ENCODE measurements around the gene DTX1. TPM values are rescaled to one million over a fixed set of nuclear protein-coding genes. Genes with fewer than 3 reads are reported as not detected.
"Not testable (repeated sequence)": the region's sequence is repeated elsewhere in the genome, so short reads cannot be mapped to it uniquely, and the experiment has no call there.

The DTX1 gene
- polyA plus RNA-seq, 12 donors = 2.7 to 9.9 (median 4.1) TPM; not detected in 1

- DNase-seq = no peak
Observed at GRCh38 chr12:113113397-113113796, 56.9 kb downstream of the DTX1 start.

DNA sequence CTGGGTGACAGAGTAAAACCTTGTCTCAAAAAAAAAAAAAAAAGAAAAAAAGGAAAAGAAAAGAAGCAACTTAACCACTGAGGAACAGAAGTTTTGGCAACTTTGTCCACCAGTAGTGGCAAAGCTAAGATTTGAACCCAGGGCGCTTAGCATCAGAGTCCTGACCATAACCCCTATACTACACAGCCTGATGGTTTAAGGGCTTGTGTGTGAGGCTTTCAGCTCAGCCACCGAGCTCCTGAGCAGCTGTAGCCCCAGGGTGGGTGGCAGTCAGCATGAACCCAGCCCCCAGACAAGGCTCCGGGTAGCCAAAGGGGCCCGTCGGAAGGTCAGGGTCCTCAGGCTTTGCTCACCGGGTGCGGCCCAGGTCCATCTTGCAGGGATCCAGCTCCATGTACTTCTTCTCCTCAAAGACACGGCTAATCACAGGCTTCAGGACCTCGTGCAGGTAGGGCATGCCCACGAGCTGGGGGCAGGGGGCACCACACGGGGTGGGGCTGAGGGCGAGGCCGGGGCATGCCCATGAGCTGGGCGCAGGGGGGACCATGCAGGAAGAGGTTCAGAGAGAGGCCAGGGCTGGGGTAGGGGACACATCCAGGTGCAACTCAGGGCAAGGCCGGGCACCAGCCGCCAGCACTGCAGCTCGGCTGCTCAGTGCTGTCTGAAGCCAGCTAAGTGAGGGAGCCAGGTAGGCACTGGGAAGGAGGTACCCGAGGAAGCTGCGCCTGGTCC, 58.1 kb downstream of the DTX1 start:
- no peak for DNase-seq

GRCh38 chr12:113115455-113116126, 59.1 kb downstream of the DTX1 start:
- no peak for DNase-seq

DNA sequence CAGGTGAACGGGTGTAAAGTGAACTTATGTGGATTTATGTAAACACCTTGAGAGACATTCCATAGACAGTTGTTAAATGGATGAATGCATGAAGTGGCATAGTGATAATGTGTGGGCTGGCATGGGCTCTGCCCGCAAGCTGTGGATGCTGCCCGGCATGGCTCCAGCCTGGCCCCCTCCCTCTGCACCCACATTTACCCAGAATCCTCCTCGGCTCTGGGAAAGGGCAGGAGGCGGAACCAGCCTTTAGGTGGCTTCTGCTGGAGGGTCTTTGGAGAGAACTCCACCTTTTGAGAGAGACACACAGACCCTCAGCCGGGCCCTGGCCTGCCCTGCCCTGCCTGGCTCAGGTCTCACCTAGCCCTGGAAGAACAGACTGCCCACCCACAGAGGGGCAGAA, 60.3 kb downstream of the DTX1 start:
- no peak for DNase-seq

- not testable (repeated sequence) for DNase-seq
Observed at GRCh38 chr12:113117684-113118083, 61.2 kb downstream of the DTX1 start.

DNA sequence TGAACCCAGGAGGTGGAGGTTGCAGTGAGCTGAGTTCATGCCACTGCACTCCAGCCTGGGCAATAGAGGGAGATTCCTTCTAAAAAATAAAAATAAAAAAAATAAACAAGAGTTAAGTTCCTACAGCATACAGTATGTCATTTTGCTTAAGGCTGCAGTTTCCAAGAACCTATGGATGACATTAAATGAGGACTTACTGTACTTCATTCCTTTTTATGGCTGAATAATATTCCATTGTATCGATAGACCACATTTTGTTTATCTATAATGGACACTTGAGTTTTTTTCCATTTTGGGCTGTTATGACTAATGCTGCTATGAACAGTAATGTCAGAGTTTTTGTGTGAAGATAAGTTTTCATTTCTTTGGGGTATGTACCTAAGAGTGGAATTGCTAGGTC, 61.6 kb downstream of the DTX1 start:
- no peak for DNase-seq

DNA sequence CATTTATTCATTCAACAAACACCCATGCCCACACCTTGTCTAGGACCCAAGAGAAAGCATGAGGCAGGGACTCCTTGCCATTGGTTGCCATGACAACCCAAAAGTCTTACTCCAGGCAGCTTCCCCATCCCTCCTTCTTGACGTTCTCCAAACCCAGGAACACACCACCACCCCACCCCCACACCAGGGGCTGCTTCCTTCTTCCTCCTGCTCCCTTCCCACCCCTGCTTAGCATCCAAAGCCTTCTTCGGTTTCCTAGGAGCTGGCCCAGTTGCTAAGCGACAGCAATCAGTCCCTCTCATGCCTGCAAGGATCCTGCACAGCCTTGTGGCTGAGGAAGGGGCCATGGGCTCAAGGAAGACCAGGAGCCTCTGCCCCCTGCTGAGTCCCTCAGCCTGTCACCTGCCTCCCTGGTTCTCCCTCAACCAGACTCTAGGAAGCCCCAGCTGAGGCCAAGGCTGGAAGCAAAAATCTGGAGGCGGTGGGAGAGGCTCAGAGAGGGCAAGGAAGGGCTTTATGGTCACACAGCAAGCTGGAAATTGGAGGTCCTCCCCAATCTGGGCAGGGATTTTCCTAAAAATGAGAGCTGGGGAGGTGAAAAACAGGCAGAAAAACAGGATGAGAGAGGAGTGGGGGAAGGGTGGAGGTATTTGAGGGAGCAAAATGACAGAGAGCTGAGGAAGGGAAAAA, 63.6 kb downstream of the DTX1 start:
- no peak for DNase-seq

DNA sequence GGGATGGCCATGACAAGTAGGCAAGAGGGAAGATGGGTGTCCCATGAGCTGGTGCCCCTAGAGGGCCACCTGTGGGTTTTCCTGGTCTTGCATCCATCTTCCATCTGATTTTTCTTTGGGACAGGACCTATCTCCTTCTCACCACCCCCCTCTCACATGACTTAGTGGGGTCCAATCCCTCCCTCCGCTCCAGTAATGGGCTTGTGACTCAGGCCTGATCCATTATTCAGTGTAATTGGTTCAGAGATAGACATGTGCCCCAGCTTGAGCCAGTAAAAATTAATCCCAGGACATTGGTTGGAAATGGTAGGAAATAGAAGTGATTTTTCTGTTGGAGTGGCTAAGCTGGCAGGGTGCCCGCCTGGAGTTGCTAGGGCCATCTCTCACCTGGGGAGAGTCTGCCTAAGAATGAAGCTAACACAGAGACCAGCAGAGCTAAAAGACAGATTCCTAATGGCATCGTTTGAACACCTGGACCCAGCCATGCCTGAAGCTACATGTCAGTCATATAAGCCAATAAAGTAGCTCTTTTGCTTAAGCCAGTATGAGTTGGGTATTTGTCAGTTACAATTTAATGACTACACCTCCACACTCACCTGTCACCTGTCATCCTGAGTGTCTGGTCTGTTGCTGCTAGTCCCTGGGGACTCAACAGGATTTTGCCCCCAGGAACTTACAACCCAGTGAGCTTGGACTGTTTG, 64.3 kb downstream of the DTX1 start:
- DNase-seq = no peak

DNA sequence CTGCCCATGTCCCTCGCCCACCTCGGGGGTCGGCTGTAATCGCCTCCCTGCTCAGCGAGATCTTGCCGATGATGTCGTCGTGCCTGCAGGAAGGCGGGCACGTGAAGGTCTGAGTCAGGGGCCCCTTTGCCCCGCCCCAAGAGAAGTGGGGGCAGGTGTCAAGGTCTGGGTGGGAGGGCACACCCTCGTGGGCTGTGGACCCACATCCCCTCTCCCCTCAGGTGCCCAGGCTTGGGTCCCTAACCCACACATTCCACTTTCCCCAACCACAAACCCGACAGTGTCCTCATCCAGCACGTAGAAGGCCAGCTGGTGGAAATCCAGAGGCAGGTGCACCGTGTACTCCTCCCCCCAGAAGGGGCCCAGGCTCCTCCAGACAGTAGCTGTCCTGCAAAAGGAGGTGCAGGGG, 71.3 kb downstream of the DTX1 start:
- DNase-seq = no peak

DNA sequence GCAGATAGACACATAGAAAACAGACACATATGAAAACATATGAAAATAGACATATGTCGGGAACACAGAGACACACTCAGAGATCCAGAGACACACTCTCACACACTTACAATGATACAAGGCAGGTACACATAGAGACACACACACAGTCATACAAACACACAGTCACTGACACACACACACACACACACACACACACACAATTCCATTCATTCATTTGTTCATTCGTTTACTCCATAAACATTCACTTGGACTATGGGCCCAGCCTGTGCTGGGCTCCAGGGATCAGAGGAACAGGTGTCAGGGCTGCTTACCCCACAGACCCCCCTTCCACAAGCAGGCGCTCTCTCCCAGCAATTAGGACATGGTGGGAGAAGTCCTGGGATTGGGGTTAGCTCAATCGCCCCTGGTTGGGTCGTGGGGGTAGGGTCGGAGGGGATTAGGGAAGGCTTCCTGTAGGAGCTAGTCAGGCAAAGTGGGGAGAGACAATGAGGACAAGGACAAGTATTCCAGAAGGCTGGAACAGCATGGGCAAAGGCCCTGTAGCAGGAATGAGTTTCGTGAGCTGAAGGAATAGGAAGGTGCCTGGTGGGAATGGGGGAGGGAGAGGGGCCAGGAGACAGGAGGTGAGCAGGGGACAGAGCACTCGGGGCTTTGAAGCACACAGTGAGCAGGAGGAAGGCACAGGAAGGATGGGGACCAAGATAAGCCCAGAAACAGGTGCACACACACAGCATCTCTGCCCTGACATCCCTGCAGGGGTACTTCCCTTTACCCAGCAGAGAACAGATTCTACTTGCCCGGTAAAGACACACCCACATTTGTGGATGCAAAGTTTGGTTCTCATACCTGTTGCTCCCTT, 72.5 kb downstream of the DTX1 start:
- DNase-seq = no peak

- DNase-seq = no peak
Observed at GRCh38 chr12:113129664-113130456, 73.3 kb downstream of the DTX1 start.

DNA sequence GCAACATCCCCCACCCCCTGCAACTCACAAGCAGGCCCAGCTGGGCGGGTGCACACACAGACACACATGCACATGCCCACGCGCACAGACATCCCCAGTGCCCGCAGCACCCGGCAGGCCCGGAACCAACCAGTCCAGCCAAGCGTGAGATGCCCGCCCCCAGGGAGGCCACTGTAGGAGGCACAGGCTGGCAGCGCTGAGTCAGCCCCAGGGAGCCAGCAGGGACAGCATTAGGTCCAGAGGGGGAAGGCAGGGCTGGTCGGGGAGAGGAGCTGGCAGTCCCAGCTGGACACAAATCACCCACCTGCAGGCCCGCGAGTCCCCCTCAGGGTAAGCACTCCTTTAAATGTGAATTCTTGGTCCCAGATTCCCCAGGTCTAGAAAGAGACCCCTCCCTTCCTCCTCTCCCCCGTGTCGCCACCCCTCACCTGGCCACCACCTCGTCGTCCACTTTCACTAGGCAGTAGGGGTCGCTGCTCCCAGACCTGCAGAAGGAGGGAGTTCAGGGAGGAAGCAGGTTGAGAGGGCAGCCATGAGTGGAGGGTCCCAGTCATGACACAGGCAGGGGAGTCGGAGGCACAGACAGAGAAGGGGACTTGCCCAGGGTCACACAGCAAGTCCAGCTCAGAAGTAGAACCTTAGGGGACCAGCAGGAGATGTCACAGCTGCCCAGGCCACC, 74.1 kb downstream of the DTX1 start:
- no peak for DNase-seq

GRCh38 chr12:113131556-113131955, 75.0 kb downstream of the DTX1 start:
- no peak for DNase-seq

DNA sequence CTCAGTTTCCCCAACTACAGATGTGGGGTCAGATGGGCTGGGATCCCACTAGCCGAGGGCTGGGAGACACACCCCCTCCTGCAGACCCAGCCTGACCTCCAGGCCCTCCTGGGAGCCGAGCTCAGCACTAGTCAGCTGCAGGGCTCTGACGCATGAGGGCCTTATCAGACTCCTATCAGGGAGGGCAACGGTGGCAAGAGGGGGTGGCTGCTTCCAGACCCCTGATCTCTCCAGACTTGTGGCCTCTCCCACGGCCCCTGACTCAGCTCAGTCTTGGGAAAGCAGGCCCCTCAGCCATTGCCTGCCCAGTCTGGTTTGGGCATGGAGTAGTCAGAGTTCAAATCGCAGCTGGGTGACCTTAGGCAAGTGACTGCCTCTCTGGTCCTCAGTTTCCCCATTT, 76.5 kb downstream of the DTX1 start:
- no peak for DNase-seq

GRCh38 chr12:113133666-113134065, 77.1 kb downstream of the DTX1 start:
- no peak for DNase-seq

DNA sequence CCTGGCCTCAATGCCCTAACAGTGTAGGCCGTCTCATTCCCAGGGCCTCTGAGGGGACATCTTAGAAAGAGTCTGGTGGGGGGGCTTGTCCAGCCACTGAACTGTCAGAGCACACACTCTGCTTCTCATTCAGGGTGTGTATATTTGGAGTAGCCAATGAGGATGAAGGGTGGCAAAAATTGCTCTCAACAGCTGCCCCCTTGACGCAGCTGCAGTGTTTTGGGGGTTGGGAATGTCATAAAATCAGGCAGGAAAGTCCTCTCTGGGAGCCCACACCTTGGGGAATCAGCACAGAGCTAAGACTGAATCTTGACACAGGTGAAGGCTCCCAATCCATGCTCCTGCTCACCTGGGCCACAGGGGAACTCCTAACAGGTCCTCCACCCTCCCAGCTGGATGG, 77.5 kb downstream of the DTX1 start:
- DNase-seq = no peak

GRCh38 chr12:113134521-113134951, 78.0 kb downstream of the DTX1 start:
- DNase-seq = no peak

DNA sequence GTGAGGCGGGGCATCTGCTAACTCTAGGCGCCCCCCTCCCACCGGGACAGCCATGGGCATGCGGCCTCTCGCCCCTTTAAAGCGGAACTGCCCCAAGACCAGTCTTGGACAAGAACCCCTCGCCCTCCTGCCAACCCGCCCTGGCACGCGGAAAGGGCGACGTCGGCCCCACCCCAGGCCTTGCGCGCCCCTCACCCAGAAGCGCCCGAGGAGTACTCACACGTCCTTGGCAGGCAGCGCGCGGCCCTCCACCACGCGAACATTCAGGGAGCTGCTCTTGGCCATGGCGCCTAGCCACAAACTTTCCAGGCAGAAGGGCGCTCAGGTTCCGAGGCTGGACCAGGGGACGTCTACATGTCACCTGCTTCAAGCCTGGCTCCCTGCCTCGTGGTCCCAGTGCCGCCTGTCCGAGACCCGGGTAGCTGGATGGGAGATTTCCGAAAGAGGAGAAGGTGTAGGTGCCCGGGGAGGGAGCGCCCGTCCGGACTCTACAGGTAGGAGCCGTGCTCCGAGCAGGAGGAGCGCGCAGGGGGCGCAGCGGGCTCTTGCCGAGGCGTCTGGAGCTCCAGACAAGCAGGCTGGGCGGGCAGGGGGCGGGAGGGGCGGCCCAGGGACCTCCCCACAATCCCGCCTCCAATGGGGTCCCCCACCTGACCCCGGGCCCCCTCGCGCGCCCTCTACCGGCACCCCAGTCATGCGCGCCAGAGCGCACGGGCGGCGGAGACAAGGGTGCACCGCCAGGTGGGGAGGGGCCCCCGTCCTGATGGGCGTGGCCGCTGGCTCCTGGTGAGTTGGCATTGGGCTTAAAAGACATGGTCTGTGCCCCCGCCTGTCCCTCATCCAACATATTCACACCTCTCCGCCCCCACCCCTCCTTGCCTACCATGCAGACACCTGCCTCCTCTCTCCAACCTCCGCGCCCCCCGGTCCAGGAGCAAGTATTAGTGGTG, 78.9 kb downstream of the DTX1 start, which contains the start of gene RASAL1:
Gene RASAL1 (minus strand): TSS at position 584 of the 950 bp plus-strand sequence. CDS start 299 bp downstream, at position 285.
- DNase-seq = no peak
